Testis (tissue), 2 donors: ENCODE data around the gene PRKG1.

ENCODE experiments used
- CTCF ChIP-seq, 3 experiments: fragments of 450-650 bp in 2 of 3; fragments of 200-600 bp in 1 of 3; sonication (generic) in 1 of 3; IDR thresholded peaks; one replicate each; pipeline ENCODE4 v1.5.1; 2016 to 2019; ENCODE audit warnings: antibody characterized with exemption in 3 of 3, mild to moderate bottlenecking in 2 of 3, moderate library complexity in 1 of 3
- POLR2A ChIP-seq: fragments of 450-650 bp; IDR thresholded peaks from one replicate; pipeline ENCODE4 v1.6.1; 2017; ENCODE audit warnings: antibody characterized with exemption, mild to moderate bottlenecking, moderate library complexity

- TF ChIP-seq CTCF (IDR thresholded peaks at IDR 0.05): no peak
- no peak for TF ChIP-seq POLR2A
Measured at GRCh38 chr10:52250510-52250909, 1176.2 kb downstream of the PRKG1 start.
